Gastroesophageal sphincter (tissue), 4 donors: ENCODE results near the gene PTBP3. TPM values are rescaled to one million over a fixed set of nuclear protein-coding genes. Genes with fewer than 3 reads are reported as not detected.

Experiments
- ATAC-seq: fragments of 150-250 bp; one replicate; pipeline ENCODE4 v1.9.1; 2016; ENCODE audit warnings: mild to moderate bottlenecking, moderate library complexity
- H3K27ac ChIP-seq, 4 donors: fragments of 200-600 bp; sonication (generic) in 3 of 4; 1 replicate in 3 of 4; 2 replicates in 1 of 4; pipeline ENCODE4 v1.5.1; 2016 to 2019
- H3K27me3 ChIP-seq: fragments of 200-600 bp; sonication (generic); one replicate; pipeline ENCODE4 v1.5.1; 2019
- H3K36me3 ChIP-seq, 2 donors: fragments of 200-600 bp; sonication (generic); one replicate each; pipeline ENCODE4 v1.5.1; 2019; ENCODE audit warnings: control low read depth in 1 of 2
- H3K4me1 ChIP-seq, 3 donors: fragments of 200-600 bp; sonication (generic); 1 replicate in 2 of 3; 2 replicates in 1 of 3; pipeline ENCODE4 v1.5.1; 2016 to 2019; ENCODE audit warnings: control low read depth in 2 of 3
- H3K4me3 ChIP-seq, 2 donors: fragments of 200-600 bp; sonication (generic); one replicate each; pipeline ENCODE4 v1.5.1; 2019; ENCODE audit warnings: mild to moderate bottlenecking in 1 of 2, moderate library complexity in 1 of 2
- H3K9me3 ChIP-seq, 3 donors: fragments of 200-600 bp; sonication (generic); one replicate each; pipeline ENCODE4 v1.5.1; 2017 to 2019; ENCODE audit warnings: control low read depth in 2 of 3
- CTCF ChIP-seq, 4 experiments: fragments of 200-600 bp in 2 of 4; fragments of 450-650 bp in 2 of 4; sonication (generic) in 1 of 4; IDR thresholded peaks; one replicate each; pipeline ENCODE4 v1.5.1; 2017 to 2019; ENCODE audit warnings: antibody characterized with exemption in 4 of 4, mild to moderate bottlenecking in 2 of 4, moderate library complexity in 2 of 4
- EP300 ChIP-seq: sonication (generic); formaldehyde crosslinking; IDR thresholded peaks from one replicate; pipeline ENCODE4 v1.6.1; 2017; ENCODE audit warnings: antibody characterized with exemption, mild to moderate bottlenecking
- POLR2A ChIP-seq, 2 donors: fragments of 450-650 bp; IDR thresholded peaks; one replicate each; pipeline ENCODE4 v1.6.1; 2017; ENCODE audit warnings: antibody characterized with exemption in 2 of 2, mild to moderate bottlenecking in 2 of 2, moderate library complexity in 1 of 2
- POLR2AphosphoS5 ChIP-seq: sonication (generic); formaldehyde crosslinking; IDR thresholded peaks from one replicate; pipeline ENCODE4 v1.6.1; 2017; ENCODE audit warnings: antibody characterized with exemption
- WGBS, 2 donors: methylation state at CpG; one replicate each; pipeline ENCODE4 v1.1.5; 2018; ENCODE audit warnings: low coverage in 1 of 2; 5-methylcytosine and 5-hydroxymethylcytosine counted together
- total RNA-seq, 4 donors: library from RNA; depleted of rRNA; stranded (reverse); fragments of >200 nt; gene quantifications; one replicate each; pipeline ENCODE4 v1.1.0, GENCODE V29; 2016

The PTBP3 gene
- total RNA-seq, 4 donors from 2014 or later, result 13.7 to 28.2 (median 24.6) TPM

GRCh38 chr9:112351184-112351583 lies 17.8 kb upstream of the PTBP3 start:
- H3K4me1 ChIP-seq, result peaks cover 0 to 9% (median 0%) of the 10 kb centered on the region in 3 donors
- no peak overlapping the region for H3K27ac ChIP-seq
- TF ChIP-seq POLR2A (IDR thresholded peaks at IDR 0.05) (no peak), POLR2AphosphoS5 (no peak), CTCF (IDR thresholded peaks at IDR 0.05) (no peak), EP300 (no peak)
- H3K36me3 ChIP-seq, result no peaks in the 10 kb centered on the region
- ATAC-seq, result no peak
- H3K27me3 ChIP-seq, result peaks cover 5% of the 10 kb centered on the region
- H3K4me3 ChIP-seq, result no peak overlapping the region
- 67 to 92% methylated on average over 1 to 3 of the region's 3 CpGs for WGBS, 2 donors
- H3K9me3 ChIP-seq, result no peaks in the 10 kb centered on the region

- 10 to 60% methylated on average over 1 to 2 of the region's 4 CpGs for WGBS, 2 donors
- ATAC-seq, result no peak
- H3K27me3 ChIP-seq, result peaks cover 5% of the 10 kb centered on the region
- H3K4me1 ChIP-seq, result peaks cover 0 to 9% (median 0%) of the 10 kb centered on the region in 3 donors
- no peaks in the 10 kb centered on the region for H3K36me3 ChIP-seq
- peak overlapping the region; percentile 46 to 48 for H3K4me3 ChIP-seq
- H3K9me3 ChIP-seq, result no peaks in the 10 kb centered on the region
- H3K27ac ChIP-seq, result no peak overlapping the region
- TF ChIP-seq EP300, result no peak
- no peak for TF ChIP-seq POLR2AphosphoS5
- no peak for TF ChIP-seq CTCF (IDR thresholded peaks at IDR 0.05)
- TF ChIP-seq POLR2A (IDR thresholded peaks at IDR 0.05), result no peak
These were observed 15.6 kb upstream of the PTBP3 start for GRCh38 chr9:112349008-112349333.

- 19% methylated on average over 18 of the region's 19 CpGs for WGBS, 2 donors
- H3K4me1 ChIP-seq, result peaks cover 0 to 9% (median 0%) of the 10 kb centered on the region in 3 donors
- peak; percentile 63 for ATAC-seq
These were observed 15.0 kb upstream of the PTBP3 start for GRCh38 chr9:112348257-112349007.

GRCh38 chr9:112341730-112342129 lies 8.3 kb upstream of the PTBP3 start:
- no peak overlapping the region for H3K4me3 ChIP-seq
- H3K36me3 ChIP-seq, result no peaks in the 10 kb centered on the region
- H3K4me1 ChIP-seq, result no peaks in the 10 kb centered on the region
- TF ChIP-seq EP300 (no peak), POLR2AphosphoS5 (no peak), CTCF (IDR thresholded peaks at IDR 0.05) (no peak), POLR2A (IDR thresholded peaks at IDR 0.05) (no peak)
- no peaks in the 10 kb centered on the region for H3K9me3 ChIP-seq
- H3K27me3 ChIP-seq, result peaks cover 3% of the 10 kb centered on the region
- H3K27ac ChIP-seq, result no peak overlapping the region
- no peak for ATAC-seq

More at GRCh38 chr9:112348257-112349007, 15.0 kb upstream of the PTBP3 start:
- H3K4me3 ChIP-seq, result peak overlapping the region; percentile 46 to 48
- H3K36me3 ChIP-seq, result no peaks in the 10 kb centered on the region
- H3K9me3 ChIP-seq, result no peaks in the 10 kb centered on the region
- TF ChIP-seq POLR2AphosphoS5 (no peak), EP300 (no peak), POLR2A (IDR thresholded peaks at IDR 0.05) (no peak), CTCF (IDR thresholded peaks at IDR 0.05) (no peak)
- no peak overlapping the region for H3K27ac ChIP-seq
- peaks cover under 1% of the 10 kb centered on the region for H3K27me3 ChIP-seq

- peaks cover 0 to under 1% (median 0%) of the 10 kb centered on the region in 3 donors for H3K4me1 ChIP-seq
- no peak for ATAC-seq
- no peaks in the 10 kb centered on the region for H3K9me3 ChIP-seq
- H3K4me3 ChIP-seq, result no peak overlapping the region
- peaks cover 3% of the 10 kb centered on the region for H3K27me3 ChIP-seq
- no peak overlapping the region for H3K27ac ChIP-seq
- TF ChIP-seq POLR2AphosphoS5 (no peak), POLR2A (IDR thresholded peaks at IDR 0.05) (no peak), CTCF (IDR thresholded peaks at IDR 0.05) (no peak), EP300 (no peak)
- H3K36me3 ChIP-seq, result no peaks in the 10 kb centered on the region
- 90 to 97% methylated on average over 2 to 3 of the region's 3 CpGs for WGBS, 2 donors
These were observed 6.5 kb upstream of the PTBP3 start for GRCh38 chr9:112339886-112340285.
